GM21367 (cell line): ENCODE results near the gene IQSEC1.
A peak's percentile ranks its signal among the peaks of the same experiment; 100 is the strongest.

ENCODE experiments used
- ATAC-seq: cut with Tn5 transposase; IDR thresholded peaks from one replicate; pipeline ENCODE4 v1.9.1; 2021; ENCODE audit not compliant: unreplicated experiment

IQSEC1 gene

GRCh38 chr3:13017361-13018042 is 55.7 kb downstream of the IQSEC1 start:
- ATAC-seq: no peak

DNA sequence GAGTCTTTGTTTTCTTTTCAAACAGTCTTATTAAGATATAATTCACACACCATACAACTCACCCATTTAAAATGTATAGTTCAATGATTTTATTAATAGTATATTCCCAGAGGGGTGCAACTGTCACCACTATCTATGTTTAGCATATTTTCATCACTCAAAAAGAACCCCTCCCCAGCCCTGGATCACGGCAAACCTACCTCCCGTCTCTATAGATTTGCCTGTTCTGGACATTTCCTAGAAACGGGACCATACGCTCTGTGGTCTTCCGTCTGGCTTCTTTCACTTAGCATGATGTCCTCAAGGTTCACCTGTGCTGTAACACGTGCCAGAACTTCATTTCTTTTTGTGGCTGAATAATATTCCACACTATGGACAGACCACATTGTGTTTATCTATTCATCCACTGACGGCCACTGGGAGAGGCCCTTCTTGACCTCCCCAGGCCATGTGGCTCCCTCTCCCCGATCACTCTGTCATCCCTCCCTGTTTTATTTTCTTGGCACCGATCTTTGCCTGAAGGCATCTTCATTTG is 56.4 kb downstream of the IQSEC1 start:
- no peak for ATAC-seq

DNA sequence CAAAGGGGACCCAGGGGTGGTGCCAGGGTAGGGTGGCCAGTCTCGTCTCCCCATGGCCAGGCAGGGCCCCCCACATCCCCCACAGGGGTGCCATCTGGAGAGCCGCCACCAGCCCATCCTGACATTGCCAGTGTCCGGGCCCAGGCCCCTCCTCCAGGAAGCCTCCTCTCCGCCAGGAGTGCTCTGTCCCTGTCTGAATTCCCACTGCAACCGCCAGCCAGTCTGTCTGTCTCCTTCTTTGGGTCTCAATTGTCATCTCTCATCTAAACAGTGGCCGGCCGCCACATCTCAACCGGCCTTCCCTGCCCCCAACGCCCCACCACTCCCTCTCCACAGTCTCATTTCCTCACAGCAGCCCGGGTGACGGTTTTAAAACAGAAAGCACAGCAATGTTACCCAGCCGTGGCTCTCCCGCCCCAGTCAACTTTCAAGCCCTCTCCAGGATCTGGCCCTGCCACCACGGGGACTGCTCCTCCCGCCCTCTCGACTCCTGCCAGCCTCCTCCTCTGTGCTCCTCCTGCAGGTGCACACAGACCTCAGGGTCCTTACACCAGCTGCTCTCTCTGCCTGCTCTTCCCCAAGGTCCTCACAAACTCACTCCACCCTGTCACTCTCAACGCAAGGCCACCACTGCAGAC is 57.0 kb downstream of the IQSEC1 start:
- peak; percentile 27 for ATAC-seq

GRCh38 chr3:13015286-13016082 is 57.7 kb downstream of the IQSEC1 start:
- no peak for ATAC-seq

- ATAC-seq: no peak
Measured at GRCh38 chr3:13014755-13015285, 58.4 kb downstream of the IQSEC1 start.

- no peak for ATAC-seq
Measured at GRCh38 chr3:13013994-13014754, 59.1 kb downstream of the IQSEC1 start.

- ATAC-seq: no peak
Measured at GRCh38 chr3:13013566-13013965, 59.7 kb downstream of the IQSEC1 start.

- ATAC-seq: no peak
Measured at GRCh38 chr3:13013151-13013561, 60.1 kb downstream of the IQSEC1 start.

- ATAC-seq: no peak
Measured at GRCh38 chr3:13012221-13012691, 61.0 kb downstream of the IQSEC1 start.

DNA sequence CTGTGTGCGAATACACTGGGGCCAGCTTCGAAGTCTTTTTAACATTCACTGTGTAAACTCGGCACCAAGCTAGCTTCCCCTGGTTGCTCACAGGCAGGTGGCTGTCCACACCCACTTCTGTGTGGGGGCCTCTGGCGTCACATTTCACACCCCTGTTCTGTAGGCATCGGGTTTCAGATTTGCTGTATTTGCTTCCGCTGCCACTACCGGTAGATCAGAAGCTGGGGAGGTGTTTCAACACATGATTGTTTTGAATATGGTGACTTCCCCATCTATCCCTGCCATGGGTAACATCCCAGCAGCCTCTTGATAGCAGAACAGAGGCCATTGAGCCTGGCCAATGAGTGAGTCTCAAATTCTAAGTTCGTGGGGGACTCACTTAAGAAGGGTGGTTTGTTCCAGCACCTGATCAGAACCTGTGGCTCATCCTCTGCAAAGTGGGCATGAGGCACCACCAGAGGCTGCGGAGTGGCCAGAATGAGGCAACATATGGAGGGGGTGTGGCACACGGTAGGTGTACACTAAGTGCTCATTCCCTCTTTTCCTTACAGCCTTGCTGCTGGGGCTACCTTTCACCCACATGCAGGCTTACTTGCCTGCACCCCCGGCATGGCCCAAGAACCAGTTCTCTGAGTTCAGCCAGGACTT is 61.5 kb downstream of the IQSEC1 start:
- ATAC-seq: peak; percentile 46

DNA sequence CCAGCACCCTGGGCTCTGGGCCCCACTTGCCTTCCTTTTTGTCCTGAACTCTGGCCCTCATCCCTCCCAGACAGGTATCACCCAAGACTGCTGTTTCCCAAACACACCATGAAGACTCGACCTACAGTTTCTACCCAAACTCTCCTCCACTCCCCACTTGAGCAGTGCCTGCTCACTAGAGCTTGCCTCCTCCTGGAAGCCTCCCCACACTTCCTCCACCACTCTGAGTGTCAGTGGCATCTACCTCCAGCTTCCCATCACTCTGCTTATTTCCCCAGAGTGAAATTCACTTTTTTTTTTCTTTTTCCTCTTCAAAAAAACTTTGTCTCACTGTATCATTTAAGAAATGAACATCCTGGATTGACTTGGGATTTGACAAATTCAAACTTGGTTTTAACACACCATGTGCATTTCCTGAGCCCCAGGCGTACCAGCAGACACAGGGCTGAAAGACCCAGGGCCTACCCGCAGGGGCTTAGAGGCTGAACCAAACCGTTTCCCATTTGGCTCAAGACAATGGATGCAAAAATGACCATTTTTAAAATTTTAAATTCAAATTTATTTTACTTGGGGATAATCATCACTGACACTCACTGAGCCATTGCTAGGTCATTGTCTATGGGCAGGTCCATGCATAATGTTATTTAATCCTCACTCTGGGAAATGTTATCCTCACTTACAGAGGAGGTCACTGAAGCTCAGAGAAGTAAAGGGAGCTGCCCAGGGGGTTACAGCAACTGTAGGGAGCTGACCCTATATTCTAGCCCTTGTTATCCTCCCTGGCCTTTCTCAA is 62.3 kb downstream of the IQSEC1 start:
- no peak for ATAC-seq

DNA sequence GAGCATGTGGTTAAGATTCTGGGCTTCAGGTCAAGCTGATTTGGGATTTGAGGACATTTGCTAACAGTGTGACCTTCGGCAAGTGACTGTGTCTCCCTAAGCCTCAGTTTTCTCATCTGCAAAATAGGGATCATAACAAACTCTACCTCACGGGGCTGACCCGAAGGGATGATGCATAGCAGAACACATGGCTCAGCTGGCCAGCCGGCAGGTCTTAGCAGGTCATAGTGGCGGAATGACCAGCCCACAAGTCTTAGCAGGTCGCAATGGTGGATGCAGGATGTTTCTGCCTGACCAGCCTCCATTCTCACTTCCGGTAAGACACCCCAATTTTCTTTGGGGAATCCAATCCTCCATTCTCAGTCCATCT is 63.3 kb downstream of the IQSEC1 start:
- no peak for ATAC-seq

DNA sequence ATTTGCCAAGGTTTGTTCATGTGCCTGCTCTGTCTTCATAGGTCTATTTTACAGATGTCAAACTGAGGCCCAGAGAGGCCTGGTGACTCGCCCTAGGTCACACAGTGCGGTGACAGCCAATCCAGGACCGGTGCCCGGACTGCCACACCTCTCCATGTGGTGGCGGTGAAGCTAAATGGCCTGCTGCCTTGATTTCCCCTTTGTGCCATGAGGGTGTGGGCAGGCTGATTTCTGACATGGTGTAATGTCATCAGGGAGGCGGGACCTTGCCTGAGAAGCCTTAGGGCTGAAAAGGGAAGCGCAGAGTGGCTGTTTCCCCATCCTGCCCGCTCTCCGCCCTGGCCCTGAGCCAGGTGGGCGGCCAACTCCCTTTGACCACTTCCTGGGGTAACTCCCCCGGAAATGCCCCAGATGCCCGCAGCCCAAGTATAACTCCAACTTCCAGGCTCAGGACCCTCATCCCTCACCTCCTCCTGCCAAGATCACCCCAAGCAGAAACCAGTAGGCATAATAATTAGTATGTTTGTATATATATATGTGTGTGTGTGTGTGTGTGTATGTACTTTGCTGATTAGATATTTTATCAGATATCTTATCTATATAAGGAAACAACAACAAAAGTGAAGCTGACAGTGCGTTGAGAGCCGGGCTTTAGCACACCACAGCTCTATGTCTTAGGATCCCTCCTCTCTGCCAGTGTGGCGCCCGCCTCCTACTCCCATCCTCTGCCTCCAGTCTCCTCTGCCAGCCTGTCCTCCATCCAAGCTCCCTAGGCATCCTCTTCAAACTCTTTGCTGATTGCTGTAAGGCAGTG is 63.9 kb downstream of the IQSEC1 start:
- no peak for ATAC-seq

DNA sequence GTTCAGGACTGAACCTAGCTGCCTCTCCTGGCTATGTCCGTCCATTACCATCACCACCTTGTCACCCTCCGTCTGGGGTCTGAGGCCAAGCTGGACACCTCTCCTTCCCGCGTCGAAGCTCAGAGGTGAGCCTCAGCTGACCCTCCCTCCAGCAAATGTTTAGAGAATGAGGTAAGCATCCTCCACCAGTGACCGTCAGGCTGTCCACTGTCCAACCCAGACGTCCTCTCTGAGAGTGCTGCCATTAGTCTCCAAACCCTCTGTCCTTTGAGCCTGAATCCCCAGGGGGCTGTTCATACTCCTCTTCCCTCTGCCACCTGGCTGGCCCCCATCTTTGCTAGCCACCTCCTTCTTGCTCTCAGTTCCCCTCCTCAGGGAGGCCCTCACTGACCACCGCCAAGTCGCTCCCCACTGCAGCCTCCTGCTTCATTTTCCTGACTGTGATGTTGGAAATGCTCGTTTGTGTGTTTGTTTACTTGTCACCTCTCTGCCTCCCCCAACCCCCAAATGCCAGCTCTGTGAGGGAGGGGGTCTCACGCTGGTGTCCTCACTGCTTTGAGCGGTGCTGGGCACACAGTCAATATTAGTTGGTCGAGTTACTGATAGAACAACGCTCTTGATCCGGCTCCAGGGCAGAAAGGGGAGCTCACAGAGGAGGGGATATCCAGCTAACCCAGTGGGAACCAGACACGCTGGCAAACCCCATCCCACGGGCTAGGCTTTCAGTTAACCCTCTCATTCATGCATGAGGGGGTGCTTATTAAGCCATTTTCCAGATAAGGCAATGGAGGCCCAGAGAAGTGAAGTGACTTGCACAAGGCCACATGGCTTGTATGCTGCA is 64.9 kb downstream of the IQSEC1 start:
- no peak for ATAC-seq

DNA sequence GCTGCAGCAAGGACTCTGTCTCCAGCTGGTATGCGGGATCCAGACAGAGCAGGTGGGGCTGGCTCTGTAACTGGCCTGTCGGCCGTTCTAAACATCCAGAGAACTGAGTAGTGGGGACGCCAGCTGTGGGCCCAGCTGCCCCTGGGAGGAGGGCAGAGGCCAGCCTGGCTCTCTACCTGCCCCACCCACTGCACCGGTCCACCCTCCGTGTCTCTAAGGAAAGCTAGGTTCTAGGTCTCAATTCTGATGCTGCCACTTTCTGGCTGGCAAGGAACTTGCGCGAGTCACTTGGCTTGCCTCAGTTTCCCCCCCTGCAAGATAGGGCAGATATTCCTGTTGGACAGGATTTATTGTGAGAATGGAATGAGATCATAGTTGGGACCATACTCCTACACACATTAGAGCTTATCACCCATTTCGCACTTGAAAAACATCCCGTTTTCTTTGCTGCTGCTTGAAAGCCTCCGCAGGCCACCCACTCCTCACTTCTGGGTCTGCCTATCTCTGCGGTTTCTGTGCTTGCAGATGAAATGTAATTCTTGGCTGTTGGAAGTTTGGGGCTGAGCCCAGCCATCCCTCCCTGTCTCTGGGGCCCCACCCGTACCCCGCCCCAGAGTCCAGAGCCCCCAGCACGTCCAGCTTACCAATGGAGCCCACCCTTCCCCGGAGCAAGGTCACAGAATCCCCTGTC is 65.8 kb downstream of the IQSEC1 start:
- ATAC-seq: no peak

GRCh38 chr3:13006216-13006990 is 66.8 kb downstream of the IQSEC1 start:
- no peak for ATAC-seq
